ENCODE results near the gene DSCAML1. TPM values are rescaled to one million over a fixed set of nuclear protein-coding genes. Genes with fewer than 3 reads are reported as not detected.

Gene DSCAML1
- total RNA-seq, 1 donor from 2014 or later = not detected

- no peak for TF ChIP-seq CTCF (IDR thresholded peaks at IDR 0.05)
- H3K27ac ChIP-seq = no peak overlapping the region
- intact Hi-C loops (cut with DNase I) = no loop called here
- no peaks in the 10 kb centered on the region for H3K27me3 ChIP-seq
- DNase-seq (ENCODE audit: low spot score in 2 of 2) = no peak
- H3K4me1 ChIP-seq = no peaks in the 10 kb centered on the region
- no peaks in the 10 kb centered on the region for H3K9me3 ChIP-seq
- no peaks in the 10 kb centered on the region for H3K36me3 ChIP-seq
- no peak overlapping the region for H3K4me3 ChIP-seq
Observed at GRCh38 chr11:117654281-117655255, 142.4 kb downstream of the DSCAML1 start.

GRCh38 chr11:117652521-117652920 is 144.5 kb downstream of the DSCAML1 start:
- Histone ChIP-seq H3K27me3 (no peaks in the 10 kb centered on the region), H3K9me3 (no peaks in the 10 kb centered on the region), H3K4me3 (no peak overlapping the region), H3K4me1 (no peaks in the 10 kb centered on the region), H3K36me3 (no peaks in the 10 kb centered on the region), H3K27ac (no peak overlapping the region)
- DNase-seq (ENCODE audit: low spot score in 2 of 2) = no peak
- intact Hi-C loops (cut with DNase I) = no loop called here
- TF ChIP-seq CTCF (IDR thresholded peaks at IDR 0.05) = no peak

GRCh38 chr11:117649296-117650055 is 147.5 kb downstream of the DSCAML1 start:
- Histone ChIP-seq H3K36me3 (no peaks in the 10 kb centered on the region), H3K27me3 (no peaks in the 10 kb centered on the region), H3K27ac (no peak overlapping the region), H3K4me1 (no peaks in the 10 kb centered on the region), H3K4me3 (no peak overlapping the region), H3K9me3 (no peaks in the 10 kb centered on the region)
- TF ChIP-seq CTCF (IDR thresholded peaks at IDR 0.05) = no peak
- intact Hi-C loops (cut with DNase I) = no loop called here
- no peak for DNase-seq (ENCODE audit: low spot score in 2 of 2)

- no peaks in the 10 kb centered on the region for H3K36me3 ChIP-seq
- no peaks in the 10 kb centered on the region for H3K27me3 ChIP-seq
- H3K27ac ChIP-seq = no peak overlapping the region
- no peaks in the 10 kb centered on the region for H3K9me3 ChIP-seq
- intact Hi-C loops (cut with DNase I) = no loop called here
- no peak for TF ChIP-seq CTCF (IDR thresholded peaks at IDR 0.05)
- H3K4me3 ChIP-seq = no peak overlapping the region
- no peaks in the 10 kb centered on the region for H3K4me1 ChIP-seq
- no peak for DNase-seq (ENCODE audit: low spot score in 2 of 2)
Observed at GRCh38 chr11:117647872-117648271, 149.1 kb downstream of the DSCAML1 start.

- H3K4me3 ChIP-seq = no peak overlapping the region
- H3K4me1 ChIP-seq = no peaks in the 10 kb centered on the region
- H3K27me3 ChIP-seq = no peaks in the 10 kb centered on the region
- H3K27ac ChIP-seq = no peak overlapping the region
- no peaks in the 10 kb centered on the region for H3K36me3 ChIP-seq
- no peak for TF ChIP-seq CTCF (IDR thresholded peaks at IDR 0.05)
- intact Hi-C loops (cut with DNase I) = no loop called here
- no peaks in the 10 kb centered on the region for H3K9me3 ChIP-seq
- DNase-seq (ENCODE audit: low spot score in 2 of 2) = no peak
Observed at GRCh38 chr11:117647207-117647606, 149.8 kb downstream of the DSCAML1 start.

Data from ascending aorta (tissue), 2 donors.